ENCODE data around the gene CUX1. TPM values are rescaled to one million over a fixed set of nuclear protein-coding genes. Genes with fewer than 3 reads are reported as not detected.

CUX1 gene
- total and polyA plus RNA-seq, 2 donors (not counting 1 experiment from before 2014, with no cell fraction given), result 10.8 to 86.5 TPM

GRCh38 chr7:102153599-102153946, 336.1 kb downstream of the CUX1 start:
- H4K20me1 ChIP-seq (ENCODE audit: control insufficient read depth, insufficient read depth, low read length, poor library complexity, severe bottlenecking), result no peaks in the 10 kb centered on the region
- Mint-ChIP-seq H3K9me3 (ENCODE audit: insufficient read depth) (no peaks in the 10 kb centered on the region), H3K4me3 (no peak overlapping the region), H3K27me3 (no peaks in the 10 kb centered on the region), H3K4me1 (no peaks in the 10 kb centered on the region), H3K27ac (no peak overlapping the region)
- H3K36me3 ChIP-seq (replicated peaks in 1 of 2; ENCODE audit: control extremely low read depth in 1 of 2, control insufficient read depth in 1 of 2, extremely low read depth in 1 of 2, insufficient read depth in 2 of 2, low read length in 1 of 2), result peaks cover 2 to 11% of the 10 kb centered on the region in 2 experiments
- H3K27ac ChIP-seq (ENCODE audit: low read length in 2 of 2), result no peak overlapping the region
- H3K9ac ChIP-seq (ENCODE audit: low read length), result no peak overlapping the region
- 100% methylated on average over 5 of the region's 7 CpGs for WGBS (ENCODE audit: insufficient coverage)
- H3K9me3 ChIP-seq (ENCODE audit: control extremely low read depth in 1 of 3, control insufficient read depth in 2 of 3, insufficient read depth in 1 of 3, low read length in 2 of 3), result no peaks in the 10 kb centered on the region
- no peak overlapping the region for H3K4me3 ChIP-seq (ENCODE audit: control extremely low read depth in 1 of 5, extremely low read depth in 1 of 5, insufficient read depth in 1 of 5, low read depth in 2 of 5, low read length in 4 of 5)
- ATAC-seq (ENCODE audit: low read depth) (no peak), DNase-seq (no peak)
- no peak overlapping the region for H2AFZ ChIP-seq (ENCODE audit: insufficient read depth, low read depth, low read length, poor library complexity, severe bottlenecking)
- H3K79me2 ChIP-seq (ENCODE audit: control insufficient read depth, insufficient read depth, low read length), result peaks cover 4% of the 10 kb centered on the region
- no peak for TF ChIP-seq EZH2 (IDR thresholded peaks at IDR 0.05; ENCODE audit: borderline replicate concordance, insufficient read depth, low read depth, low read length, poor library complexity, severe bottlenecking)
- no peak for TF ChIP-seq CTCF (IDR thresholded peaks at IDR 0.05)
- POLR2A ChIA-PET, result no interaction called here
- no peak overlapping the region for H3K4me2 ChIP-seq (replicated peaks; ENCODE audit: low read depth, low read length, poor library complexity, severe bottlenecking)
- H3K27me3 ChIP-seq (replicated peaks in 1 of 4; ENCODE audit: control extremely low read depth in 1 of 4, control insufficient read depth in 3 of 4, insufficient read depth in 4 of 4, low read length in 3 of 4), result no peaks in the 10 kb centered on the region
- CTCF ChIA-PET, result no interaction called here
- no peaks in the 10 kb centered on the region for H3K4me1 ChIP-seq (ENCODE audit: control insufficient read depth in 2 of 2, insufficient read depth in 2 of 2, low read length in 2 of 2)
- intact Hi-C loops (cut with micrococcal nuclease), result no loop called here

GRCh38 chr7:102154425-102154824, 337.0 kb downstream of the CUX1 start:
- TF ChIP-seq EZH2 (IDR thresholded peaks at IDR 0.05; ENCODE audit: borderline replicate concordance, insufficient read depth, low read depth, low read length, poor library complexity, severe bottlenecking) (no peak), CTCF (IDR thresholded peaks at IDR 0.05) (no peak)
- no peak for ATAC-seq (ENCODE audit: low read depth)
- Histone ChIP-seq H3K4me3 (ENCODE audit: control extremely low read depth in 1 of 5, extremely low read depth in 1 of 5, insufficient read depth in 1 of 5, low read depth in 2 of 5, low read length in 4 of 5) (no peak overlapping the region), H3K36me3 (replicated peaks in 1 of 2; ENCODE audit: control extremely low read depth in 1 of 2, control insufficient read depth in 1 of 2, extremely low read depth in 1 of 2, insufficient read depth in 2 of 2, low read length in 1 of 2) (peaks cover 2 to 18% of the 10 kb centered on the region in 2 experiments), H3K27ac (ENCODE audit: low read length in 2 of 2) (no peak overlapping the region), H3K27me3 (replicated peaks in 1 of 4; ENCODE audit: control extremely low read depth in 1 of 4, control insufficient read depth in 3 of 4, insufficient read depth in 4 of 4, low read length in 3 of 4) (no peaks in the 10 kb centered on the region), H3K9me3 (ENCODE audit: control extremely low read depth in 1 of 3, control insufficient read depth in 2 of 3, insufficient read depth in 1 of 3, low read length in 2 of 3) (no peaks in the 10 kb centered on the region), H4K20me1 (ENCODE audit: control insufficient read depth, insufficient read depth, low read length, poor library complexity, severe bottlenecking) (no peaks in the 10 kb centered on the region), H3K4me1 (ENCODE audit: control insufficient read depth in 2 of 2, insufficient read depth in 2 of 2, low read length in 2 of 2) (no peaks in the 10 kb centered on the region), H3K9ac (ENCODE audit: low read length) (no peak overlapping the region), H2AFZ (ENCODE audit: insufficient read depth, low read depth, low read length, poor library complexity, severe bottlenecking) (no peak overlapping the region), H3K79me2 (ENCODE audit: control insufficient read depth, insufficient read depth, low read length) (peaks cover 4% of the 10 kb centered on the region), H3K4me2 (replicated peaks; ENCODE audit: low read depth, low read length, poor library complexity, severe bottlenecking) (no peak overlapping the region)
- no peak overlapping the region for H3K27ac Mint-ChIP-seq
- intact Hi-C loops (cut with micrococcal nuclease), result no loop called here
- CTCF ChIA-PET, result interaction anchor here (0.7 kb wide), 1 partner anchor 77 kb away, joined by 3 read pairs; no protein-coding TSS in a partner anchor
- no peak for DNase-seq
- WGBS (ENCODE audit: insufficient coverage), result 100% methylated on average over 1 of the region's 3 CpGs
- H3K4me3 Mint-ChIP-seq, result no peak overlapping the region
- H3K9me3 Mint-ChIP-seq (ENCODE audit: insufficient read depth), result no peaks in the 10 kb centered on the region
- POLR2A ChIA-PET, result no interaction called here
- no peaks in the 10 kb centered on the region for H3K4me1 Mint-ChIP-seq
- H3K27me3 Mint-ChIP-seq, result no peaks in the 10 kb centered on the region
